HFFc6 (cell line): ENCODE data around the gene SLC24A4. TPM values are rescaled to one million over a fixed set of nuclear protein-coding genes. Genes with fewer than 3 reads are reported as not detected.

ENCODE experiments used
- DNase-seq: peaks from one replicate; pipeline ENCODE4 v3.0.0-alpha.2; 2018
- H3K27ac Mint-ChIP-seq: 2 replicates; pipeline ENCODE4 v1.8.0; 2020; ENCODE audit warnings: mild to moderate bottlenecking, mixed read lengths
- H3K27me3 Mint-ChIP-seq: 2 replicates; pipeline ENCODE4 v1.8.0; 2021; ENCODE audit warnings: mild to moderate bottlenecking, moderate library complexity, mixed read lengths; ENCODE audit not compliant: insufficient read depth
- H3K36me3 Mint-ChIP-seq: 2 replicates; pipeline ENCODE4 v1.8.0; 2021; ENCODE audit warnings: low read depth, mixed read lengths
- H3K4me1 Mint-ChIP-seq: 2 replicates; pipeline ENCODE4 v1.8.0; 2020; ENCODE audit warnings: low read depth, mixed read lengths
- H3K4me3 Mint-ChIP-seq: 2 replicates; pipeline ENCODE4 v1.8.0; 2020; ENCODE audit warnings: mild to moderate bottlenecking, moderate library complexity, mixed read lengths
- H3K9me3 Mint-ChIP-seq: 2 replicates; pipeline ENCODE4 v1.8.0; 2020; ENCODE audit warnings: mild to moderate bottlenecking, mixed read lengths
- CTCF ChIP-seq: fragments of 200-600 bp; sonication (generic); IDR thresholded peaks from 2 replicates; pipeline ENCODE4 v1.5.0; 2021; ENCODE audit warnings: antibody characterized with exemption, mild to moderate bottlenecking
- total RNA-seq, 6 experiments: library from RNA; stranded (reverse); fragmentation: NEBNext Ultra II Directional; extraction: Animal tissue kit (Norgen Biotek cat#: 25700); gene quantifications; 2 replicates in 1 of 6; 3 replicates in 5 of 6; pipeline ENCODE4 v1.2.3, GENCODE V29; 2021

The SLC24A4 gene
- total RNA-seq, 6 experiments from 2014 or later = not detected

GRCh38 chr14:92340071-92340470 lies 17.1 kb downstream of the SLC24A4 start:
- H3K4me3 Mint-ChIP-seq = no peak overlapping the region
- H3K36me3 Mint-ChIP-seq = no peaks in the 10 kb centered on the region
- H3K9me3 Mint-ChIP-seq = no peaks in the 10 kb centered on the region
- H3K27ac Mint-ChIP-seq = no peak overlapping the region
- H3K27me3 Mint-ChIP-seq = peaks cover 31% of the 10 kb centered on the region
- TF ChIP-seq CTCF = no peak
- H3K4me1 Mint-ChIP-seq = no peaks in the 10 kb centered on the region
- no peak for DNase-seq

- Mint-ChIP-seq H3K27ac (no peak overlapping the region), H3K4me1 (no peaks in the 10 kb centered on the region), H3K9me3 (no peaks in the 10 kb centered on the region), H3K27me3 (peaks cover 39% of the 10 kb centered on the region), H3K36me3 (no peaks in the 10 kb centered on the region), H3K4me3 (no peak overlapping the region)
- no peak for DNase-seq
- TF ChIP-seq CTCF = no peak
These were observed 18.0 kb downstream of the SLC24A4 start for GRCh38 chr14:92340931-92341330.

DNA sequence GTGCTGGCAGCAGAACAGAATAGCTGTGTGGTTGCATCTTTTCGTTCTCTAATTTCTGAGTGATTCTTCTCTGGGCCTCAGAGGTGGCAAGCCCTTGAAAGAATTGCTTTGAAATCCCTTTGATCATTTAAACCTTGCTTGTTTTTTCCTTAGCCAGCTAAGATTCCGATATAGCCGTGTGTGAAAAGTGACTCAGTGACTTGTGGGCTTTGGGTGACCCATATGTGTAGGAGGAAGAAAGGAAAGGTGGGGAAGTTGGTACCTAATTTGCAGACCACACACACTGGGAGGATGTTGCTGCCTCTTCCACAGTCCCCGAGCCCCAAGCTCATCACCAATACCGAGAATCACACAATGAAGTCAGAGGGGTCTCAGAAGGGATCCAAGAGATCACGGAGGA lies 18.8 kb downstream of the SLC24A4 start:
- Mint-ChIP-seq H3K4me1 (no peaks in the 10 kb centered on the region), H3K36me3 (no peaks in the 10 kb centered on the region), H3K9me3 (no peaks in the 10 kb centered on the region), H3K27me3 (peaks cover 43% of the 10 kb centered on the region), H3K27ac (no peak overlapping the region), H3K4me3 (no peak overlapping the region)
- DNase-seq = no peak
- TF ChIP-seq CTCF = no peak

DNA sequence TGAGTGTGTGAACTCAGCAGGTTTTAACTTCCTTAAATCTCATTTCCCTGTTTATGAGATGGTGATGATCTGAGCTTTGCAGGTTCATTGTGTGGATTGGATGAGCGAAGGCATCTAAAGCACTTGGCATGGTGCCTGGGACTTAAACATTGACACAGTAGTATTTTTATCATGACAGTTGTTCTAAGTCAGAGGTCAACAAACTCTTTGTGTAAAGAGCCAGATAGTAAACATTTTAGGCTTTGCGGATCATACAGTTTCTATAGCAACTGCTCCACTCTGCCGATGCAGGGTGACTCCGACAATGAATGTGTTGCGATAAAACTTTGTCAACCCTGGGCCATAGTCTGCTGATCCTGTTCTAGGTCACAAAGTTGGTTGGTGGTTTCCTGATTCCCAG lies 25.2 kb downstream of the SLC24A4 start:
- Mint-ChIP-seq H3K9me3 (no peaks in the 10 kb centered on the region), H3K4me3 (no peak overlapping the region), H3K27me3 (peaks cover 25% of the 10 kb centered on the region), H3K27ac (no peak overlapping the region), H3K4me1 (no peaks in the 10 kb centered on the region), H3K36me3 (no peaks in the 10 kb centered on the region)
- no peak for DNase-seq
- no peak for TF ChIP-seq CTCF

DNA sequence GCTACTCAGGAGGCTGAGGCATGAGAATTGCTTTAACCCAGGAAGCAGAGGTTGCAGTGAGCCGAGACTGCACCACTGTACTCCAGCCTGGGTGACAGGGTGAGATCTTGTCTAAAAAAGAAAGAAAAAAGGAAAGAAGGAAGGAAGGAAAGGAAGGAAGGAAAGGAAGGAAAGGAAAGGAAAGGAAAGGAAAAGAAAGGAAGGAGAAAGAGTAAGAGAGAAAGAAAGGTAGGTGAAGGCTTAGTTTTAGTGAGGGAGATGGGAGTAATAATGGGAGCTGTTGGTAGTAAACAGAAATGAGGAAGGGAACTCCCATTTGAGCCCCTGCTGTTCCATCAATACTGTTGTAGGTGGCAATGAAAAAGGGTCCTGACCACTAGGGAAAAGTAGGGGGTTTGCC lies 28.8 kb downstream of the SLC24A4 start:
- Mint-ChIP-seq H3K36me3 (no peaks in the 10 kb centered on the region), H3K4me3 (no peak overlapping the region), H3K9me3 (no peaks in the 10 kb centered on the region), H3K27me3 (peaks cover 9% of the 10 kb centered on the region), H3K4me1 (no peaks in the 10 kb centered on the region), H3K27ac (no peak overlapping the region)
- no peak for TF ChIP-seq CTCF
- DNase-seq = no peak
